ENCODE results near the gene PAX7.

PAX7 gene

GRCh38 chr1:18673976-18674375, 43.3 kb downstream of the PAX7 start:
- H3K79me2 ChIP-seq (ENCODE audit: insufficient read depth, low read depth), result no peaks in the 10 kb centered on the region
- H3K4me2 ChIP-seq, result no peak overlapping the region
- no peak overlapping the region for H3K27ac ChIP-seq
- H3K36me3 ChIP-seq (ENCODE audit: insufficient read depth), result no peaks in the 10 kb centered on the region
- no peaks in the 10 kb centered on the region for H4K20me1 ChIP-seq (ENCODE audit: insufficient read depth)
- no peak overlapping the region for H2AFZ ChIP-seq (ENCODE audit: low read depth)
- H3K4me1 ChIP-seq (ENCODE audit: low read depth, poor library complexity, severe bottlenecking), result no peaks in the 10 kb centered on the region
- TF ChIP-seq CTCF (conservative IDR thresholded peaks at IDR 0.05; ENCODE audit: low read depth, low read length), result no peak
- no peak overlapping the region for H3K4me3 ChIP-seq (IDR thresholded peaks at IDR 0.05; ENCODE audit: insufficient read depth, low read depth, low read length)
- peaks cover 13% of the 10 kb centered on the region; the same call in 1 of the 2 replicates for H3K27me3 ChIP-seq (ENCODE audit: insufficient read depth, low read depth)
- no peak overlapping the region for H3K9ac ChIP-seq

GRCh38 chr1:18676332-18676781, 45.7 kb downstream of the PAX7 start:
- TF ChIP-seq CTCF (conservative IDR thresholded peaks at IDR 0.05; ENCODE audit: low read depth, low read length), result no peak
- no peaks in the 10 kb centered on the region for H4K20me1 ChIP-seq (ENCODE audit: insufficient read depth)
- no peaks in the 10 kb centered on the region for H3K36me3 ChIP-seq (ENCODE audit: insufficient read depth)
- no peaks in the 10 kb centered on the region for H3K79me2 ChIP-seq (ENCODE audit: insufficient read depth, low read depth)
- H2AFZ ChIP-seq (ENCODE audit: low read depth), result no peak overlapping the region
- H3K9ac ChIP-seq, result no peak overlapping the region
- no peak overlapping the region for H3K4me2 ChIP-seq
- H3K4me1 ChIP-seq (ENCODE audit: low read depth, poor library complexity, severe bottlenecking), result no peaks in the 10 kb centered on the region
- no peak overlapping the region for H3K27ac ChIP-seq
- no peak overlapping the region for H3K4me3 ChIP-seq (IDR thresholded peaks at IDR 0.05; ENCODE audit: insufficient read depth, low read depth, low read length)
- H3K27me3 ChIP-seq (ENCODE audit: insufficient read depth, low read depth), result peaks cover 13% of the 10 kb centered on the region; the same call in 1 of the 2 replicates

DNA sequence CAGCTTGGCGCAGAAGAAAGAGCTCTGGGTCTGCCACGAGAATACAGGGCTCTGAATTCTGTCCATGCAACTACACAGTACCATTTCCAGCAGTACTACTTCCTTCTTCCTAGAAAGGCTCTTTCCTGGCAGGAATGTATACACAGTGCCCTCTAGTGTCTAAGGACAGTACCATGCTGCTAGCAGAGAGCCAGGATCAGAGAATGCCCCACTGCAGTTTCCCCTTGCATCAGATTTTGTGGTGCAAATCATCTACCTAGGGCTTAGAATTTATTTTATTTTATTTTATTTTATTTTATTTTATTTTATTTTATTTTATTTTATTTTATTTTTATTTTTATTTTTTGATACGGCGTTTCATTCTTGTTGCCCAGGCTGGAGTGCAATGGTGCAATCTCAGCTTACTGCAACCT, 50.8 kb downstream of the PAX7 start:
- TF ChIP-seq CTCF (conservative IDR thresholded peaks at IDR 0.05; ENCODE audit: low read depth, low read length), result peak; percentile 52
- Histone ChIP-seq H2AFZ (ENCODE audit: low read depth) (no peak overlapping the region), H3K36me3 (ENCODE audit: insufficient read depth) (no peaks in the 10 kb centered on the region), H3K27me3 (ENCODE audit: insufficient read depth, low read depth) (peaks cover 9% of the 10 kb centered on the region; the same call in 1 of the 2 replicates), H3K79me2 (ENCODE audit: insufficient read depth, low read depth) (no peaks in the 10 kb centered on the region), H3K4me3 (IDR thresholded peaks at IDR 0.05; ENCODE audit: insufficient read depth, low read depth, low read length) (no peak overlapping the region), H3K9ac (no peak overlapping the region), H3K4me1 (ENCODE audit: low read depth, poor library complexity, severe bottlenecking) (no peaks in the 10 kb centered on the region), H3K27ac (no peak overlapping the region), H3K4me2 (no peak overlapping the region), H4K20me1 (ENCODE audit: insufficient read depth) (no peaks in the 10 kb centered on the region)

DNA sequence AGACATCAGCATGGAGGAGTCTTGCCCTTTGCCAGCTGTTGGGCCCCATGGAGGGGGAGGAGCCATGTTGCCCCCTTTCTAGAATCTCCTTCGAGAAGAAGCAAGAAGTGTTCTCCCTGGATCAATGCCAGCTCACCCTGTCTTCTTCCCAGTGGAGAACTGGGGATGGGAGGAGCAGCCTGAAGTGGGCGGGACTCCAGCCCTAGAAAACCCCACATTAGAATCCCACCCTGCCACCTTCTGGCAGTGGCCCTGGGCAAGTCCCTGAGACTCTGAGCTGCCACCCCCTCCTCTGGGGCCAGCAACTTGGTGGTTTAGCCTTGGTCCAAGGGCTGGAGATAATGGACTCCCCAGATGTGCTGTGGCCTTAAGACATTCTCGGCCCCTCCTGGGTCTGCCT, 51.7 kb downstream of the PAX7 start:
- Histone ChIP-seq H2AFZ (ENCODE audit: low read depth) (no peak overlapping the region), H3K27me3 (ENCODE audit: insufficient read depth, low read depth) (peaks cover 9% of the 10 kb centered on the region; the same call in 1 of the 2 replicates), H3K27ac (no peak overlapping the region), H3K79me2 (ENCODE audit: insufficient read depth, low read depth) (no peaks in the 10 kb centered on the region), H3K4me1 (ENCODE audit: low read depth, poor library complexity, severe bottlenecking) (no peaks in the 10 kb centered on the region), H3K4me2 (no peak overlapping the region), H3K4me3 (IDR thresholded peaks at IDR 0.05; ENCODE audit: insufficient read depth, low read depth, low read length) (no peak overlapping the region), H3K9ac (no peak overlapping the region), H3K36me3 (ENCODE audit: insufficient read depth) (no peaks in the 10 kb centered on the region), H4K20me1 (ENCODE audit: insufficient read depth) (no peaks in the 10 kb centered on the region)
- no peak for TF ChIP-seq CTCF (conservative IDR thresholded peaks at IDR 0.05; ENCODE audit: low read depth, low read length)

All from KMS-11 (cell line).